HG03469 (cell line): Measurements from ENCODE around the gene ELAVL2.

Source experiments
- ATAC-seq: cut with Tn5 transposase; IDR thresholded peaks from one replicate; pipeline ENCODE4 v1.9.1; 2021; ENCODE audit warnings: mild to moderate bottlenecking, moderate library complexity, moderate number of reproducible peaks; ENCODE audit not compliant: unreplicated experiment

The ELAVL2 gene

DNA sequence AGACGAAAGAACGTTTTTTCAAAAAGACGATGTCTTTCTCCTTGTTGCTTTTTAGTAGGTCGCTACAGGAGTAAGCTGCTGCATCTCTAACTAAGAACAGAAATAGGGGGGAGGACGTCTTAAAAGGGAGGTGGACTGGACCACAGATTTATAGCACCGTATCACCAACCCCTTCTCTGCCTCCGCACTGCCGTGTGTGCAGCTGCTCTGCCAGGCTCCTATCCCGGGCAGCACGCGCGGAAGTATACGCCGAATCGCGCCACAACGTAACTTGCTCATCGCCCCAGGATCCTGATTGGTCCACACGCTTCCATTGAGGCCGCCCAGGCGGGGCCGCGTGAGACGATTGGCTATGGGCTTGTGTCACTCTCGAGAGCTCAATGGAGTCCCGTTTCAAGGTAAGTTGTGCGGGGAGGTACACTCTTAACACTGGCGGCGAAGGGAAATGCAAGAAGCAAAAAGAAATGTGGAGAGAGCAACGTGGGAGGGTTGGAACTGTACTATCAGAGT is at the start of gene ELAVL2:
TSS of gene ELAVL2 (minus strand) at position 121 of the 510 bp plus-strand sequence. CDS start 64,006 bp downstream, outside the sequence.
- ATAC-seq: no peak

DNA sequence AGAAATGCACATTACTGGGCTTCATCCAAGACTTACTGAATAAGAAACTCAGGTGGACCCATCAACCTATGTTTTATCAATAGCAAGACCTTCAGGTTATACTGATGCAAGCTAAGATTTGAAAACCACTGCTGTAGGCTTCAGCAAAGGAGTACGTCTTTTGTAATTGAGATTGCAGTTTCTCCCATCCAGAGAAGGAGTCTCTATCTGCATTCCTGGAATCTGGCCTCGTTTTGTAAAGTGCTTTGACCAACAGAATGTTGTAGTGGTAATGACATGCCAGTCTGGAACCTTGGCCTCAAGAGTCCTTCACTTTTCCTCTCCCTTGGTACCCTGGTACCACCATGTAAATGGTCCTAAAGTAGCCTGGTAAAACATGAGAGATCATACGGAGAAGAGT is 32.2 kb upstream of the ELAVL2 start:
- ATAC-seq: no peak

DNA sequence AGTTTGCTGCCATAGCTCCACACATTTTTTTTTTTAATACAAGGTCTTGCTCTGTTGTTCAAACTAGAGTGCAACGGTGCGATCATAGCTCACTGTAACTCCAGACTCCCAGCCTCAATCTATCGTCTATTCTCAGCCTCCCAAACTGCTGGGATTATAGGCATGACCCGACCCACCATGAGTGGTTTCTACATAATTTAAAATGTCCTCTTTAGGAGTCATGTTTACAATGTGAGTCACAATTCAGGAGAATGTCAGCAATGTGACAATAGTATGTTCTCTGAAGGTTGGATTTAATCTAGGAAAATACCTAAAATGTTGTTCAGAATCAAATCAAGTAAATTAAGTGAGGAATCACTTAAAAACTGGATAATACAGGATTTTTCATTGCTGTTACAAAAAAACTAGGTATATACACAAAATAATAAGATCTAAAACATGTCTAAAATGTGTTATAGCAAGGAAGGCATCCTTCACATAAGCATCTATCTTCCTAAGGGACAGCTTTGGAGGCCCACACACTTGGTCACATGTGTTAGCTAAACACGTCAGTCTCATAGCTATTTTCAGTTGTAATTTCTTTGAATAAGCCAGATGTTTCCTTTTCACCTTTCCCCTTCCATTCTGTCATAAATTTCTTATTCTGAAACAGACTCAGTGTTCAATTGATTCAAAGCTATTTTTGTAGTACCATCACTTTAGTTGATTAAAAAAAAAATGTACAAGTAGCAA is 30.0 kb upstream of the ELAVL2 start:
- no peak for ATAC-seq

DNA sequence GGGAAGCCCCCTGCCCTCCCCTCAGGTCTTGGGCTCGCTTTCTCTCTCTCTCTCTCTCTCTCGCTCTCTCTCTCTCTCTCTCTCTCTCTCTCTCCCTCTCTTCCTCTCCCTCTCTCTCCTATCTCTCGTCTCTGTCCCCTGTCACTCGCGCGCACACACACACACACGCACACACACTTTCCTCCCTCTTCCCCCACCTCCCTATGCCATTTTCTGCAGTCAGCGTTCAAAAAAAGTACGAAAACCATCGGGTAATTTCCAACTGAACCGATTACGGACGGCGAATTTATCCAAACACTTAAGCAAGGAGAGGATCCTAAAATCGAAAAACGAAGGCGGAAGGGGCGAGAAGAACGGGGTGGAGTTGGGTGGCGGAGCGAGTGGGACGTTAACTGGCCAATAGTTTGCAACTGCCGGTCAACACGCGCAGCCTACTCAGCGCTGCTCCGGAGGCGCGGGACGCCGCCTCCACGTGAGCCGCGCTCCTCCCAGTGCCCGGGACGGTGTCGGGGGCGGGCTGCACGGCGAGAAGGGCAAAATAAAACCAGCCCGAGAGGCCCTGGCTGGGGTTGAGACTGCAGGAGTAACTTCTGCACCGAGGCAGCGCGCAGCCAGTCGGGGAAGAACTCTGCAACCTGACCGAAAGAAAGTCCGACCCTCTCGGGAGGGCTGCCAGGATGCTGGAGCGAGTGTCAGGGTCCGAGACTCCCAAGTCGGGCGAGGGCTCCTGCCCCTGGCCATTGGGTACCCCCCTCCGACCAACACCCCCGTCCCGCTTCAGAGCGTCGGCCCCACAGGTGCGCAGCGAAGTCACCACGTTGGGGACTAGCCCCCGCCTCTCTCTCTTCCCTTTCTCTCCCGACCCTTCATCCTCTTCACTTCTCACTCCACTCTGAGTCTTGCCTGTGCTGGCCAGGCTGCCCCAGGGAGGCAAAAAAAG is 24.9 kb upstream of the ELAVL2 start:
- no peak for ATAC-seq

DNA sequence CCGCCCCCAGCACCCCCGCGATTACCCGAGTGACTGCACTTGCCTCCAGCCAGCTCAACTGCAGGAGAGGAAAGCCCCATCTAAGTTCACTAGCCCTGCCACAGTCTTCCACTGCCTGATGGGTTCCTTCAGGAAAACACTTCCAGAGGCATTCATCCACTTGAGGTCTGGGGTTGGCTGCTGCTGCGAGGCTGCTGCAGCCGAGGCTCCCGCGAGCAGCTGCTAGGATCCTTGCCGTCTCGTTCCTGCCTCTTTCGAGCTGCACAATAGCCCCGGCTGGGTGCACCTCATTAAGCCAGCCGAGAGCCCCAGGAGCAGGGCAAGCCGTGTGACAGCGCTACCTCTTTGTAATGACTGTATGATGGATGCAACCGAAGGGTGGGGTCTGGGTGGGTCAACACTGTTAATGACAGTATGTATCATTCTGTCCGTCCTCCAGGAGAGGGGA is 24.2 kb upstream of the ELAVL2 start:
- ATAC-seq: no peak

DNA sequence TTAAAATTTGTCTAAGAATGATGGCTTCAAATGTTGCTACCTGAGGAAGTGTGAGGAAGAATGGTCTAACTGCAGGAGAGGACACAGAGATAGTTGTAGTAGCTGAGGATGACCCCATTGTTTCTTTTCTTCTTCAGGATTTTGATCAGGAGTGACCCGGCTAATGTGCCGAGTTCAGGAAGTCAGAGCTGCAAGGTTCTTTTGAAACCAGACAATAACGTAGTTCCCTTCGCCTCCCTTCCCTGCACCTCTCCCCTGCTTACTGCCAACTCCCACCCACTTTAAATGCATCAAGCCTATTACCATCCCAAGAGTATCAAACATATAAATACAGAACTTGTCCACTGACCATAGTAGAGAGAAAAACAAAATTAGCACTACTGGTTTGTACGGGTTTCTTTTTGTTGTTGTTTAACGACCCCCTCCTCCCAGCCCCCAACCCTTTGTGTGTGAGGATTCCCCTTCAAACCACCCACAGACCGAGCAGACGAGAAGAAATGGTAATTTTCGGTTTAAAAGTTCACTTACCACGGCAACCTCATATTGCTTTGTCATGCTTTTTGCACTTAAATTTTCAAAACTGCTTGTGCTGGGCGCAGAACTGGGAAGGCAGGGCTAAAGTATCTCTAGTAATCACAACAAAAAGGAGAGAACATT is 23.5 kb upstream of the ELAVL2 start:
- ATAC-seq: no peak

DNA sequence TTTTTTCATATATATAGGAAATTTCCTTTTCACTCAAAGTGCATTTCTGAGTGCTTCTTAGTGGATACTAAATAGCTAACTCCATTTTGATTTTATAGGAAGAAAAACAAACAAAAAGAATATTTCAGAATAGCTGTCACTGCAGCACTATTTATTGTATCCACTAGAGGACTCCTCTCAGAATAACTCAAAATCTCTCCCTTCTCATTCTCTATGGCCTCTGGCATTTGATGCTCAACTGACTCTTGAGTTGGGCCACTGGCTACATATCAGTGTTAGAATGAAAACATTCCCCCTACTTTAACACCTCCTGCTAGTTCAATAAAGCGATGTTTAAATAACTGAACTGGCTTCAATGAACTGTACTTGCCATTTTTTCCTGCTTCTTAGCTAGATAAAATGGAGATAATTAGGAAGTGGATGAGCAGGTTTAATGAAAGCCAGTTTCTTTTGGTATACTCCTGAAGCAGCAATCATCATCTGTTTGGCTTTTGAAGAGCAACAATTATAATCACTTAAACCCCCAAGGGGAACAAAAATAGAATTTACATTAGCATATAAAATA is 16.6 kb upstream of the ELAVL2 start:
- no peak for ATAC-seq

DNA sequence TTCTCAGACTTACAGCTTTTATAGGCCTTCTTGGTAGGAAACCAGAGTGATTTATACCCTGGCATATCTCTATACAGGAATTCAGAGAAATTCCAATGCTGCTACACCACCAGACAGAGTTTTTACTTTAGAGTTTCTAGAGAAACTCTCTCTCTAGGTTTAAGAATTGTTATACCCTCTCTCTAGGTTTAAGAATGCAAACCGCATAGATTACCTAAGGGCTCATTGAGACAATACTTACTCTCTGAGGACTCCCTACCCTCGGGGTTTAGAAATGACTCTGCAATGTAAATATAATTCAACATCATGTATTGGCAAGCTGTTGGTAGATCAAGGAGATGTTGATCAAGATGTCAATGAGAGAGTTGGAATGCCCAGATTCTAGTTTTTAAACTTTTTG is 15.3 kb upstream of the ELAVL2 start:
- no peak for ATAC-seq

DNA sequence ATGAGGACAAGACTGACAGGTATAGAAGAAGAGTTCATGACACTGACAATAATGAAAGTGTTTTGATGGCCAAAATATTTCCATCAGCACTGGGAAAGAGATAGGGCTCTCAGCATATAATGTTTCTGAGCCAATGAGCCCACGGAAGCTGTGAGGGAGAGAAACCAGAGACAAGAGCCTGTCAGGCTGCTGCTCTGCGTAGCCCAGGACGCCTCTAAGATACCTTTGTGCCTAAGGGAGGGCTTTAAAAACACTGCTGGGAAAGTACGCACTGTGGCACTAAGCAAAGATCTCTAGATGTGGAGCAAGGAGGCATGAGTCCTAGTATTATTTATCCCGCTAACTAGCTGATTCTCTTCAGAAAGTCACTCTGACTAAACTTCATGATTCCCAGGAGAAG is 11.0 kb upstream of the ELAVL2 start:
- no peak for ATAC-seq

DNA sequence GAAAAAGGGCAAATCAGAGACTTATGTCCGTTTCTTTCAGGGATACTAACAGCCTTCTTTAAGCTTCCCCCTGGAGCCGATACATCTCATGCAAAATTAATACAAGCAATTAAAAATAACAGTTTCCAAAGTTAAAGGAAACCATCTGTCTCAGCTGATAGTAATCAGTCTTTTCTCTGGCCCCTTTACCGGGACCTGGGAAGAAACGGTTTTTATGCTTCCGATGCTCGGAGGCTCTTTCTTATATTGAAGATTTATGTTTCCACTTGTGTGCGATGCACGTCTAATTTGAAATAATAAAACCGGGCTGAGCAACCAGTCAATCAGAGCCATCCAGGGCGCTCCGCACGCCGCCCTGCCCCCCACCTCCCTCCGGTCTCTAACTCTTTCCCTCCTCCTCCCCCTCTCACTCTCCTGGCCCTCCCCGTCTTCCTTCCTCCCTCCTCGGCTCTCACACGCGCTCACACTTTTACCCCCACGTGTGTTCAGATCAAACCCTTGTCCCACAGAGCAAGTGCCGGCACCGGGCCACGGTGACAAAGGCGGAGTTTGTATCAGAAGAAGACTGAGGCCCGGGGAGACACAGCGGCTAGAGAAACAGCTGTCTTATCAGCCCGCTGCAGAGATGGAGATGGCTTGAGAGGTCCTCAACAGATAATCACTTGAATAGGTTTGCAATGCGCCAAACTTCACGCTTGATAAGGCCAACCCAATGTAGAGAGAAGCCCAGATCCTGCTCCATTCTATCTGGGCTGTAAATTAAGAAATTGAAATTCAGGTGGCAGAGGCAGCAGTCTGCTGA is 5.1 kb upstream of the ELAVL2 start:
- no peak for ATAC-seq

DNA sequence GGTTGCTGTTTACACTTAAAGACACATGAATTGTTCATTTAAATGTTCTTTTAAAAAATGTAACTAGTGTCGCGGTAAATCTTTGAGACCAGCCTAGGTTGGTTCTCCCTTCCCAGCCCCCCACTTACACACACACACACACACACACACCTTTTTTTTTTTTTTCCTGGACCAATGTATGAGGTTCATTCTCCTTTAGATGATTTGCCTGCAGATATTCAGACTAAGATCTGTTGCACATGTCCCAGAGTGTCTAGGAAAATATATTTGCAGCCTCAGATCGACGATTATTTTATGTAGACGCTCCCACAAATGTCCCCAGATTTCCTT is 4.4 kb upstream of the ELAVL2 start:
- ATAC-seq: no peak

DNA sequence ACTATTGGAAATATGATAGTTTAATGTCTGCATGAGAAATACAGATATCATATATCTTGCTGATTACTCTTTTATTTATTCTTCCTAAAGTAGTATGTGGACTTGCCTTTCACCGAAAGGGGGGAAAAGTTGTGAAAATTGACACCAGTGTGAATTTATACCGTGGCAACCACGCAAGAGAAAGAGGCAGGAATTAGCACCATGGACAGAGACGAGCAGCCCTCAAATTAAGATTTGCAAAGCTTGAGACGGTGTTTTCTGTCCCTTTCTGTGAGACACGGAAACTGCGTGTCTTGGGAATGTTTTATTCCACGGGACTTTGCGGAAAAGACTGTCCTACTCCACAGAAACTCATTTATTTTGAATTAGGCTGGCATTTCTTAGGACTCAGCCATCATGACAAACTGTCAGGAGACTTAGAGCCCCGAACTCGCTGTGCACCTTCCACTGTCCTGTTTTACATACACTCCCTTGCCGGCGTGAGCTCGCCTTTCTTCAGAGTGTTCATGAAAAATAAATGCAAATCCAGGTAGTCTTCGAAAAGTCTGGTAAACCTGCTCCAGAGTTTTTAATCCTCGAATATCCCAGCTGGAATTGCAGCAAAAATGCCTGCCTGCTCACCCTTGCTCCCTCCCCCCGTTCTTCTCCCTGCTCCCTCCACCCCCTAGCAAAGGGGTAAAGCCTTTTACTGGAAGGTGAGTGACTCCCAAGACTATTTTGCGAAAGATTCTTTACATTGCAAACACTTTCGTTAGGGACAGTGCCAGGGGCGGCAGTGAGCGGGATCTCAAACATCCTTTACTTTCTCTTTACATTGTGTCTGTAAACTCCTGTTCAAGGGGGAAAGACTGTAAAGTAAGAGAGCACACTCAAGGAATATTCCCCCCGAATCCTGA is 3.8 kb upstream of the ELAVL2 start:
- ATAC-seq: no peak

DNA sequence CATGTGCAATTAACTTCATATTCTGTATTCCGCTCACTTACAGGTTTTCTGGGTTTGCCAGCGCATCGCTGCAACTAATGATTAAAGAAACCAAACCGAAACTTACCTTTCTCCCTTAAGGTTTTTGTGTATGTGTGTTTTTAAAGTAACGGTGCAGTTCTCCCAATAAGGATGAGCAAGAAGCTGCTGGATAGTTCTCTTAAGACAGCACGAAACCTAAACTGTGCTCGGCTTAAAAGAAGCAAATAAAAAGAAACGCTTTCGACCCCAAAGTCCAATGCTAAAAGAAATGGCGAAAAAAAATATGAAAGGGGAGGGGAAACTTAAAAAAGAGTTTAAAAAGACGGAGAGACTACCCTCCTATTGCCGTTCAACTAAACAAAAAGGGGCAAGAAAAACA is 340 bp downstream of the ELAVL2 start:
- no peak for ATAC-seq

DNA sequence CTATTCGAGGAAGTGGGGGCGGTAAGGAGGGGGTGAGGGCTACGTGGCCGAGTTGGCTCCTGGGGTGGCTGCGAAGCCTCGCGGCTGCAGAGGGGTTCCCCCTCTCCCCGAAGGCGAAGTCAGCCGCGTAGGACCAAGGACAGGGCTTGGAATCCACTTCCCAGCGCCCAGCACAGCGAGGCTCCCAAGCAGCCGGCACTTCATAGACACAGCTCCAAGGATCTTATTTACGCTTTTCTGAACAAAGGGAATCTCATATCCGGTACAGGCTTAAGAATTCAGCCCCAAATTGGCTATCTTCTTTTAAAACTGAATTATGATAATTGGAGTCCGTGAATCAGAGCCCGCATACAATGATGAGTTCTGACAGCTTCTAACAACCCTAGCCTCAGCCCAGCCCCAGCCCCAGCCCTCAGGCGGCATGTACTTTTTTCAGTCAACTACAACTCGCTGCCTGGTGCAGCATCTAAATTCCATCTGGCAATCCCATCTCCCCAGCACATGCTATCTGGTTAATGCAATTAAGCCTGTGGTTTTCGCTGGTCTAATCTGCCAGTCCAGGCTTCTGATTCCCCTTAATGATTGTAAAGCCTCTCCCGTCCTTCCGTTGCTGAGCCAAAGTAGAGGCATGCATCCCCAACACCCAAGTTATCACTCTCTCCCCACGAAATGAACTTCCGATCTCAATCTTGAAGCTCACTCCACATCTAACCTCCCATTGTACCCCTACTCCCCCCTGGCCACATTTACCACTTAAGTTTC is 1.0 kb downstream of the ELAVL2 start:
- ATAC-seq: no peak

DNA sequence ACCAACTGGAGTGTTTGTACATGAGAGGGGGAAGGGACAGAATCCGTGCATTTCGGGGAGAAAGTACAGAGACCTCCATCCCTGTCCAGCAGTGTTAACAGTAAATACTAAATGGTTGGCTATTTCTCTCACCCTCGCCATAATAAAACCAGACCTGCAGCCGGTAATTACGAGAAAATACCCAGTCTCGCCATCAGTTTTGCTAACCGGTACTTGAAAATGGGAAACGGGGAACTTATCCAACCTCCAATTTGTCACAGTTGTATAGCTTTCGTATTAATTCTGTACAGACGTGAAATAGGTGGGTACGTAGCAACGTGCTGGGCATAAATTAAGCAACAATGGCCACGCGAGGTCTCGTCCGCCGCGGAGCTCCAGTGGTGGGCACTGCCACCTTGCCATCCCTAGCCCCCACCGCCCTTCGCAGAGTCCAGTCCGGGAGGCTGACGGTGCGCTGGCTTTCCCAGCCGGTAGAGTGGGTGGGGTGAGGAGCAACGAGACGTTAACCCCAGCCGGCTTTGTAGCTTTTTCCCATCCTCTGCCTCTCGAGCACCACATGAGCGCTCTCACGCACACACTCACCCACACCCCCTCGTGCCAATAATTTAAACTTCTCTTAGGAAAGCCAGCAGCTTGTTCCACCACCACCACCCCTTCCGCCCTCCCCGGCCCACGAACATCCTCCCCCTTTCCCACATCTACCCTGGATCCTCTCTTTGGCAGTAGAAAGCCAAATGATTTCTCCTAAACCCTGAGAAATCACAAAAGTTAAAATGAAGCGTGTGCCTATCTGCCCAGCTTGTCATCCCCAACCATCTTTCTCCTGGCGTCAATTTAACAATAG is 1.8 kb downstream of the ELAVL2 start:
- no peak for ATAC-seq

DNA sequence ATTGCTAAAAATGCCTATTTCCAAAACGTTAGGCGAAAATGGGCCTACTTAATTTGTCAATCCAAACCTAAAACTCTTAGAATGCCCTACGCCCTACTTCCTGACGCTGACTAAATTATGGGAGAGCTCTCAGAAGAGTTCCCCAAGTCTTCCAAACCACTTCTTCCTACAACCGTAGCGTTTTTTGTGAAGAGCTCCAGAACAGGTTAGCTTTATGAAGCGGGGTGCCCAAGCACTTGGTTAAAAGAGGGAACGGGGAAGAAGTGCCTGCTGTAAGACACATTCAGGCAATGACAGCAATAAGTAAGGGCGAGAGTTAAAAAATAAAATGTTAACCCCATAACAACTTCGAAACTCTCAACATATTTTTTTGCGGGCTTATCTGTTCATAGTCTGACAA is 2.8 kb downstream of the ELAVL2 start:
- ATAC-seq: no peak
